CD4-positive, alpha-beta T cell (primary cell): ENCODE results near the gene ZNF697. TPM values are rescaled to one million over a fixed set of nuclear protein-coding genes. Genes with fewer than 3 reads are reported as not detected.

Experiments
- ATAC-seq: fragments of 200-7000 bp; cut with Tn5 transposase; one replicate; pipeline ENCODE4 v1.10.0; 2022; ENCODE audit warnings: mild to moderate bottlenecking; ENCODE audit not compliant: poor library complexity
- CTCF ChIA-PET: fragments of 350-600 bp; sonication (Branson Sonifier 250); formaldehyde crosslinking; loops from one replicate; lab custom pipeline; 2021; ENCODE audit warnings: antibody characterized with exemption, inconsistent platforms; lab: Charles Lee
- POLR2A ChIA-PET: fragments of 350-600 bp; sonication (Branson Sonifier 250); formaldehyde crosslinking; loops from one replicate; lab custom pipeline; 2021; ENCODE audit warnings: antibody characterized with exemption, inconsistent platforms; lab: Charles Lee
- DNase-seq, 14 experiments: peaks; one replicate each; pipeline ENCODE4 v3.0.0-alpha.2; 2013 to 2020; ENCODE audit warnings: mixed read lengths in 2 of 14
- H3K27ac ChIP-seq, 2 donors: one replicate each; pipeline versions ENCODE4 v1.5.1 to v1.7.0; 2013; ENCODE audit warnings: low read length in 2 of 2, low read depth in 1 of 2, mild to moderate bottlenecking in 1 of 2
- H3K27me3 ChIP-seq, 2 experiments: 1 replicate in 1 of 2; 2 replicates in 1 of 2; pipeline versions ENCODE4 v1.6.1 to v1.7.0; 2013; ENCODE audit warnings: low read length in 2 of 2, control low read depth in 1 of 2, mild to moderate bottlenecking in 1 of 2, moderate library complexity in 1 of 2; ENCODE audit not compliant: insufficient read depth in 2 of 2, control insufficient read depth in 1 of 2
- H3K36me3 ChIP-seq: one replicate; pipeline ENCODE4 v1.6.1; 2013; ENCODE audit warnings: low read length, control low read depth; ENCODE audit not compliant: insufficient read depth
- H3K4me1 ChIP-seq: one replicate; pipeline ENCODE4 v1.6.1; 2013; ENCODE audit warnings: low read length, control low read depth; ENCODE audit not compliant: insufficient read depth
- H3K4me3 ChIP-seq: one replicate; pipeline ENCODE4 v1.5.1; 2013; ENCODE audit warnings: mild to moderate bottlenecking, low read length, moderate library complexity
- H3K9me3 ChIP-seq, 2 experiments: 1 replicate in 1 of 2; 2 replicates in 1 of 2; pipeline versions ENCODE4 v1.6.1 to v1.7.0; 2013; ENCODE audit warnings: low read length in 2 of 2, mild to moderate bottlenecking in 2 of 2, control low read depth in 1 of 2, moderate library complexity in 1 of 2; ENCODE audit not compliant: control insufficient read depth in 1 of 2, insufficient read depth in 1 of 2
- H3K27ac Mint-ChIP-seq: one replicate; pipeline ENCODE4 v1.8.0; 2020; ENCODE audit warnings: mixed read lengths
- H3K27me3 Mint-ChIP-seq: one replicate; pipeline ENCODE4 v1.8.0; 2021; ENCODE audit warnings: mixed read lengths
- H3K36me3 Mint-ChIP-seq: one replicate; pipeline ENCODE4 v1.8.0; 2021; ENCODE audit warnings: low read depth, mixed read lengths
- H3K4me1 Mint-ChIP-seq: one replicate; pipeline ENCODE4 v1.8.0; 2021; ENCODE audit warnings: low read depth, mixed read lengths
- H3K4me3 Mint-ChIP-seq: one replicate; pipeline ENCODE4 v1.8.0; 2020; ENCODE audit warnings: mild to moderate bottlenecking, mixed read lengths
- H3K9me3 Mint-ChIP-seq: one replicate; pipeline ENCODE4 v1.8.0; 2020; ENCODE audit warnings: mixed read lengths
- CTCF ChIP-seq: fragments of 200-600 bp; IDR thresholded peaks from one replicate; pipeline ENCODE4 v1.8.0; 2022; ENCODE audit warnings: antibody characterized with exemption, mild to moderate bottlenecking
- intact Hi-C, 2 experiments: fragments of 100-400 bp; cut with DNase I in 1 of 2; cut with micrococcal nuclease in 1 of 2; formaldehyde crosslinking; loops; one replicate each; pipeline versions ENCODE4 v1.15.1 to v1.9.0; 2023 to 2025; cut with DNase I, micrococcal nuclease
- total RNA-seq, 174 experiments: library from RNA in 2 of 174; stranded (reverse) in 2 of 174; gene quantifications; one replicate each; pipeline ENCODE4 v1.2.3 and lab custom pipeline; 2021 to 2026

Gene ZNF697
- total RNA-seq, 2 experiments from 2014 or later = 0.05 to 0.06 TPM

GRCh38 chr1:119689511-119689910 is 41.4 kb upstream of the ZNF697 start:
- intact Hi-C loops = no loop called here
- no peaks in the 10 kb centered on the region for H3K36me3 ChIP-seq
- no peak overlapping the region for H3K4me3 ChIP-seq
- H3K4me1 Mint-ChIP-seq = no peaks in the 10 kb centered on the region
- no peak for DNase-seq
- CTCF ChIA-PET = no interaction called here
- no peak overlapping the region for H3K4me3 Mint-ChIP-seq
- H3K27ac ChIP-seq = no peak overlapping the region
- H3K27ac Mint-ChIP-seq = no peak overlapping the region
- peaks cover 11% of the 10 kb centered on the region for H3K27me3 Mint-ChIP-seq
- H3K27me3 ChIP-seq = no peaks in the 10 kb centered on the region
- POLR2A ChIA-PET = no interaction called here
- no peaks in the 10 kb centered on the region for H3K9me3 Mint-ChIP-seq
- H3K9me3 ChIP-seq = no peaks in the 10 kb centered on the region
- H3K4me1 ChIP-seq = no peaks in the 10 kb centered on the region
- no peak for TF ChIP-seq CTCF
- no peaks in the 10 kb centered on the region for H3K36me3 Mint-ChIP-seq
- ATAC-seq = no peak

GRCh38 chr1:119688810-119689209 is 40.7 kb upstream of the ZNF697 start:
- Mint-ChIP-seq H3K4me1 (no peaks in the 10 kb centered on the region), H3K4me3 (no peak overlapping the region), H3K9me3 (no peaks in the 10 kb centered on the region), H3K27me3 (peaks cover 5% of the 10 kb centered on the region), H3K27ac (no peak overlapping the region), H3K36me3 (no peaks in the 10 kb centered on the region)
- POLR2A ChIA-PET = no interaction called here
- no peaks in the 10 kb centered on the region for H3K27me3 ChIP-seq
- H3K36me3 ChIP-seq = no peaks in the 10 kb centered on the region
- CTCF ChIA-PET = no interaction called here
- no peaks in the 10 kb centered on the region for H3K4me1 ChIP-seq
- intact Hi-C loops = no loop called here
- DNase-seq = no peak
- H3K4me3 ChIP-seq = no peak overlapping the region
- no peaks in the 10 kb centered on the region for H3K9me3 ChIP-seq
- ATAC-seq = no peak
- no peak overlapping the region for H3K27ac ChIP-seq
- TF ChIP-seq CTCF = no peak

- H3K27ac ChIP-seq = no peak overlapping the region
- ChIA-PET CTCF (no interaction called here), POLR2A (no interaction called here)
- no peaks in the 10 kb centered on the region for H3K4me1 Mint-ChIP-seq
- ATAC-seq (no peak), DNase-seq (no peak)
- no peaks in the 10 kb centered on the region for H3K27me3 Mint-ChIP-seq
- intact Hi-C loops = no loop called here
- H3K27me3 ChIP-seq = no peaks in the 10 kb centered on the region
- H3K9me3 Mint-ChIP-seq = no peaks in the 10 kb centered on the region
- H3K36me3 Mint-ChIP-seq = no peaks in the 10 kb centered on the region
- H3K27ac Mint-ChIP-seq = no peak overlapping the region
- no peak overlapping the region for H3K4me3 ChIP-seq
- no peaks in the 10 kb centered on the region for H3K9me3 ChIP-seq
- TF ChIP-seq CTCF = no peak
- no peaks in the 10 kb centered on the region for H3K36me3 ChIP-seq
- no peak overlapping the region for H3K4me3 Mint-ChIP-seq
- no peaks in the 10 kb centered on the region for H3K4me1 ChIP-seq
Measured at GRCh38 chr1:119687434-119688079, 39.5 kb upstream of the ZNF697 start.
